Hematopoietic multipotent progenitor cell (in vitro differentiated cells): ENCODE data around the gene FEM1A. TPM values are rescaled to one million over a fixed set of nuclear protein-coding genes. Genes with fewer than 3 reads are reported as not detected.
"Not testable (repeated sequence)": the region's sequence is repeated elsewhere in the genome, so short reads cannot be mapped to it uniquely, and the experiment has no call there.

Source experiments
- DNase-seq, 3 donors: peaks; one replicate each; pipeline ENCODE4 v3.0.0-alpha.2; 2011 to 2015; ENCODE audit warnings: low read depth in 2 of 3, low spot score in 2 of 3
- total RNA-seq: library from RNA; depleted of rRNA; stranded (reverse); fragments of >200 nt; gene quantifications from one replicate; pipeline ENCODE4 v1.2.3, GENCODE V29; 2012

Gene FEM1A
- total RNA-seq, 1 donor: 21.0 TPM

DNA sequence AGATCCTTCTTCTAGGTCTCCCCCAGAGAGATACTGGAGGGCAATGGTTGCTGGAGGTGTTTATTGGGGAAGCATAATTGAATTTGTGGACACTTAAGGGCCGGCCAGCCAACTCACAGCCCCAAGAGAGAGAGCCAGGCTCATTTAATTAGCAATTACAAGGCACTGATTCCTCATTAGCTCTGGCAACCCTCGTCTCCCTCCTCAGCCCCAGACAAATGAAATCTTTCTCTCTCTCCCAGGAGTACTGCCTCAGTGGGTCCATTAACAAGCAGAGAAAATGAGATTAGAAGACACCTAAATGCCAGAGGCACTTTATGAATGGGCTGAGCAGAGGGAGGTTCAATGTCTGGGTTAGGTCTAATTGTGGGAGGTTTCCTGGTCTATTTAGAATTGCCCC, 19.0 kb upstream of the FEM1A start:
- no peak for DNase-seq

DNA sequence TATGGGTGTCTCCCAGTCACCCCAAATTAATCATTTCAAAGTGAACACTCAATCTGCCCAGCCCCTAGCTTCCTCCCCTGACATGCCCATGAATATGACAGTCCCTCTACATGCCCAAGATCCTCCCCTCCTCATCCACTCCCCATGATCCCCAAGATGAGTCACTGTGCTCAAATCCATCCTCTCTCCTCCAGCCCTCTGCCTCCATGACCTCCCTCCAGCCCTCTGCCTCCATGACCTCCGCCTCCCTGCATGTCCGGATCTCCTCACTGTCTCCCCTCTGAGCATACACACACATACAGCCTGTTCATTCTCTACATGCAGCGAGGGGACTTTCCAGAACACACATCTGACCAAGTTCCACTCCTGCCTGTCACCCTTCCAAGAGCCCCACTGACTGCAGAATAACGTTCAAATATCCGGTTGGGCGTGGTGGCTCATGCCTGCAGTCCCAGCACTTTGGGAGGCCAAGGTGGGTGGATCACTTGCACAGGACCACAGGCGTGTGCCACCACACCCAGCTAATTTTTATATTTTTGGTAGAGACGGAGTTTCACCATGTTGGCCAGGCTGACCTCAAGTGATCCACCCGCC, 18.4 kb upstream of the FEM1A start:
- no peak for DNase-seq

DNA sequence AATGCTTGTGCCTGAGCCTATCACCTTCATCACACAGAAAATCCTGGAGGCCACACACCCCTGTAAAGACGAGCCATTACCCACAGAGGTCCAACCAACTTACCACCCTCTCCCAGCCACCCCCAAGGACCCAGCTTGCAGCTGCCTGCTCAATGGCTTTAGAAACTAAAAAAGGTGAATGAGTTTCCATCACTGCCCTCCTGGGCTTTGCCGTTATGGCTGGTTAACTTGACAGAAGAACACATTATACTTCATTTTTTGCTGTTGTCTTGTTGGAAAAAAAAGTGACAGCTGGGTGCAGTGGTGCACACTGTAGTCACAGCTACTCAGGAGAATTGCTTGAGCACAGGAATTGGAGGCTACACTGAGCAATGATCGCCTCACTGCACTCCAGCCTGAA, 17.4 kb upstream of the FEM1A start:
- no peak for DNase-seq

DNA sequence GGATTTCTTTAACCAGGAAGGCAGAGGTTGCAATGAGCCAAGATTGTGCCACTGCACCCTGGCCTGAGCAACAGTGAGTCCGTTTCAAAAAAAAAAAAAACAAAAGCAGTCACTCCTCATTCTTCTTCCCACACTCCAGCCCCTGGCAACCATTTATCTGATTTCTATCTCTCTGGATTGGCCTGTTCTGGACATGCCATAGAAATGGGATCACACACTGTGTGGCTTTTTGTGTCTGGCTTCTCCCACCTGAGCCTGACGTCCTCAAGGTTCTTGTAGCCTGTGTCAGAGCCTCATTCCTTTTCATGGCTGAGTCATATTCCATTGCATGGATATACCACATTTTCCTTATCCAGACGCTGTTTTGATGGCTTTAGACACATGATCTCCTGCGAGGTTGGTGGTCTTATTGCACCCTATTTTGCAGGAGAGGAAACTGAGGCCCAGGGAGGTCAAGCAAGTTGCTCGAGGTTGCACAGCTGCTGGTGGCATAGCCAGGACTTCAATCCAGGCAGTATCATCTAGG, 15.8 kb upstream of the FEM1A start:
- DNase-seq: no peak

DNA sequence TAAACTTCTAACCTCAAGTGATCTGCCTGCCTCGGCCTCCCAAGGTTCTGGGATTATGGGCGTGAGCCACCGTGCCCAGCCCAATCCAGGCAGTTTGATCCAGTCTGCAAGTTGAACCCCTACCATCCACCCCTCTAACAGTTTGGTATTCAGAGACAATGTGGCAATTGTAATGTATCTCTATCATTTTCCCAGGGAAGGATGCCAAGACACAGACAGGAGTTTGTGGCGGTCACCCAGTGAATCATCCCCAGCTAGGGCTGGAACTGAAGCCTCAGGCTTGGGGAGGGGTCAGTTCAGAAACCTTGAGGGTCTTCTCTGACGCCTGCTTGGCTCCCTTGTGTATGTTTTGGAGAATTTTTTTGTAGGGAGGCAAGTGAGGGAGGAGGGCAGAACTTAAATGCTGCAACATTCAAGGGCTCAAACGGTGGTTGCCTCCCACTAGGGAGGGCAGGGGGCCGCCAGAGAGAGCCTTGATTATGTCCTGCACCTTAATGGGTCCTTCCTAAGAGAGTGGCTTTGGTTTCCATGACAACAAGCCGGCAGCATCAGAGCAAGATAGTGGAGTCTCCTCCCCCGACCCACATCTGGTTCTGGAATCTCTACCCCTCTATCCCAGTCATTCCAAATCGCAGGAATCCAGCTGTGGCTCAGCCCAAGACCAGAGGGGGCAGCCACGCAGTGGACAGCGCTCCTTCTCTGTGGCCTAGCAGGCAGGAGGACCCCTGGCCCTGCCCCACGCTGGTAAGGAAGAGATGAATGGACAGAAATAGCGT, 14.9 kb upstream of the FEM1A start:
- no peak for DNase-seq

DNA sequence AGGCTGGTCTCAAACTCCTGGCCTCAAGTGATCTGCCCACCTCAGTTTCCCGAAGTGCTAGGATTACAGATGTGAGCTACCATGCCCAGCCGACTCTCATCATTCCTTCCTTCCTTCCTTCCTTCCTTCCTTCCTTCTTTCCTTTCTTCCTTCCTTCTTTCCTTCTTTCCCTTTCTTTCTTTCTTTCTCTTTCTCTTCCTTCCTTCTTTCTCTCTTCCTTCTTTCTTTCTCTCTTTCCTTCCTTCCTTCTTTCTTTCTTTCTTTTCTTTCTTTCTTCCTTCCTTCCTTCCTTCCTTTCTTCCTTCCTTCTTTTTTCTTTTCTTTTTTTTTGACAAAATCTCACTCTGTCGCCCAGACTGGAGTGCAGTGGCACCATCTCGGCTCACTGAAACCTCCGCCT, 13.4 kb upstream of the FEM1A start:
- not testable (repeated sequence) for DNase-seq

DNA sequence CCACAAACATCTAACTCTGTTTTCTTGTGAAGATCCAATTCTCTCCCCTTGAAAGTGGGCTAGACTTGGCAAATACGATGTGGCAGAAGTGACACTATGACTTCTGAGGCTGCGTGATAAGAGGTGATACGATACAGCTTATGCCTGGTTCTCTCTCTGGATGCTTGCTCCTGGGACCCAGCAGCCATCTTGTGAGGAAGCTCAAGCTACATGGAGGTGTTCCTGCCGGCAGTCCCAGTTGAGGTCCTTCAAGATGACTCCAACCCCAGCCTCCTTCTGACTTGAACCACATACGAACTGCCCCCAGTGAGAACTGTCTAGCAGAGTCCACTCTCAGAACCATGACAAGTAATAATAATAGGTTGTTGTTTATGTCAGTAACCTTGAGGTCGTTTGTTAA, 10.7 kb upstream of the FEM1A start:
- DNase-seq: no peak

DNA sequence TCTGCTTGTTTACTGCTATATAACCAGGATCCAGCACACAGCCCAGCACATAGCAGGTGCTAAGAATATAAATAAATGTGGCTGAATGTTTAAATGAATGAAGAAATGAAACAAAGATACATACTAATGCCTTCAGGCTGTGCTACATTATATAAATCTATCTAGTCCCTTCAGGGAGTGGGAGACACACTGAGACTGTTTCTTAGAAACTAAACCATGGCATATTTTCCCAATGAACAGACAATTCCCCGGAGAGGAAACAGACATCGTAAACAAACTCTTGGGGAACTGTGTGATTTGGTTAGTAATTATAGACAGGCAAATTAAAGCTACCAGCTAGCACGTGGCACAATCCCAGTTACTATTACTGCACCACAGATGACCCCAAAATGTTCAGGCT, 9.7 kb upstream of the FEM1A start:
- no peak for DNase-seq

DNA sequence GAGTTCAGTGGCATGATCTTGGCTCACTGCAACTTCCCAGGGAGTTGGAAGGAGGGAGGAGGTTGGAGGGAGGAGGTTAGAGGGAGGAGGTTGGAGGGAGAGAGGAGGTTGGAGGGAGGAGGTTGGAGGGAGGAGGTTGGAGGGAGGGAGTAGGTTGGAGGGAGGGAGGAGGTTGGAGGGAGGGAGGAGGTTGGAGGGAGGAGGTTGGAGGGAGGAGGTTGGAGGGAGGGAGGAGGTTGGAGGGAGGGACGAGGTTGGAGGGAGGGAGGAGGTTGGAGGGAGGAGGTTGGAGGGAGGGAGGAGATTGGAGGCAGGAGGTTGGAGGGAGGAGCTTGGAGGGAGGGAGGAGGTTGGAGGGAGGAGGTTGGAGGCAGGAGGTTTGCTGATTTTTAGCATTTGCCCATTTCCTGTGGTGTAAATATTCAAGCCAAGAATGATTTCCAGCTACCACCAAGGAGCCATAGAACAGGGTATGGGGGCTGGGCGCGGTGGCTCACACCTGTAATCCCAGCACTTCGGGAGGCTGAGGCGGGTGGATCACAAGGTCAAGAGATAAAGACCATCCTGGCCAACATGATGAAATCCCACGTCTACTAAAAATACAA, 5.0 kb upstream of the FEM1A start:
- not testable (repeated sequence) for DNase-seq

DNA sequence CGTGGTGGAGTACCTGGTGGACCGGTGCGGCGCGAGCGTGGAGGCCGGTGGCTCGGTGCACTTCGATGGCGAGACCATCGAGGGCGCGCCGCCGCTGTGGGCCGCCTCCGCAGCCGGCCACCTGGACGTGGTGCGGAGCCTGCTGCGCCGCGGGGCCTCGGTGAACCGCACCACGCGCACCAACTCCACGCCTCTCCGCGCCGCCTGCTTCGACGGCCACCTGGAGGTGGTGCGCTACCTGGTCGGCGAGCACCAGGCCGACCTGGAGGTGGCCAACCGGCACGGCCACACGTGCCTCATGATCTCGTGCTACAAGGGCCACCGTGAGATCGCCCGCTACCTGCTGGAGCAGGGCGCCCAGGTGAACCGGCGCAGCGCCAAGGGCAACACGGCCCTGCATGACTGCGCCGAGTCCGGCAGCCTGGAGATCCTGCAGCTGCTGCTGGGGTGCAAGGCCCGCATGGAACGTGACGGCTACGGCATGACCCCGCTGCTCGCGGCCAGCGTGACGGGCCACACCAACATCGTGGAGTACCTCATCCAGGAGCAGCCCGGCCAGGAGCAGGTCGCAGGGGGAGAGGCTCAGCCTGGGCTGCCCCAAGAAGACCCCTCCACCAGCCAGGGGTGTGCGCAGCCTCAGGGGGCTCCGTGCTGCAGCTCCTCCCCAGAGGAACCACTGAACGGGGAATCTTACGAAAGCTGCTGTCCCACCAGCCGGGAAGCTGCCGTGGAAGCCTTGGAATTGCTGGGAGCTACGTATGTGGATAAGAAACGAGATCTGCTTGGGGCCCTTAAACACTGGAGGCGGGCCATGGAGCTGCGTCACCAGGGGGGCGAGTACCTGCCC, 708 bp downstream of the FEM1A start:
- DNase-seq: not testable (repeated sequence)

DNA sequence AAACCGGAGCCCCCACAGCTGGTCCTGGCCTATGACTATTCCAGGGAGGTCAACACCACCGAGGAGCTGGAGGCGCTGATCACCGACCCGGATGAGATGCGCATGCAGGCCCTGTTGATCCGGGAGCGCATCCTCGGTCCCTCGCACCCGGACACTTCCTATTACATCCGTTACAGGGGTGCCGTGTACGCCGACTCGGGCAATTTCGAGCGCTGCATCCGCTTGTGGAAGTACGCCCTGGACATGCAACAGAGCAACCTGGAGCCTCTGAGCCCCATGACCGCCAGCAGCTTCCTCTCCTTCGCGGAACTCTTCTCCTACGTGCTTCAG, 1.3 kb downstream of the FEM1A start:
- DNase-seq: not testable (repeated sequence)

DNA sequence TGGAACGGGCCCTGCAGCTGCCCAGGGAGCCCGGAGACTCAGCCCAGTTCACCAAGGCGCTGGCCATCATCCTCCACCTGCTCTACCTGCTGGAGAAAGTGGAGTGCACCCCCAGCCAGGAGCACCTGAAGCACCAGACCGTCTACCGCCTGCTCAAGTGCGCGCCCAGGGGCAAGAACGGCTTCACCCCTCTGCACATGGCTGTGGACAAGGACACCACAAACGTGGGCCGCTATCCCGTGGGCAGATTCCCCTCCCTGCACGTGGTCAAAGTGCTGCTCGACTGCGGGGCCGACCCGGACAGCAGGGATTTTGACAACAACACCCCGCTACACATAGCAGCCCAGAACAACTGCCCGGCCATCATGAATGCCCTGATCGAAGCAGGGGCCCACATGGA, 1.7 kb downstream of the FEM1A start:
- not testable (repeated sequence) for DNase-seq

DNA sequence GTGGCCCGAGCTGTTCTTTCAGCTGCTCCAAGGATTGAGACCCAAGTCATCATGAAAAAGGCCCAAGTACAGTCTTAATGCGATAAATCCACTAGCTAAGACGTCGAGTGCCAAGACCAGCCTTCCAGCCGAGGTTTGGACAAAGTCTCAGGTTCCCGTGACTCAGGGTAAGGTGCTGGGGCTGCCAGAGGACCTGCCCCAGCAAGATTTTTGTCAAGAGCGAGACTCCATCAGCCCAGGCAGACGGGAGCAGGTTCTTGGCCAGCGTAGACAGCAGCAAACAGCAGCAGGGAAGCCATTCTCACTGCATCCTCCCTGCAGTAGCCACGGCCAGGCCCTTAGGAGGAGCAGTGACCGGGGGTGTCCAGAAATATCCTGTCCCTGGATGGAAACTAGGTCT, 3.4 kb downstream of the FEM1A start:
- DNase-seq: no peak

DNA sequence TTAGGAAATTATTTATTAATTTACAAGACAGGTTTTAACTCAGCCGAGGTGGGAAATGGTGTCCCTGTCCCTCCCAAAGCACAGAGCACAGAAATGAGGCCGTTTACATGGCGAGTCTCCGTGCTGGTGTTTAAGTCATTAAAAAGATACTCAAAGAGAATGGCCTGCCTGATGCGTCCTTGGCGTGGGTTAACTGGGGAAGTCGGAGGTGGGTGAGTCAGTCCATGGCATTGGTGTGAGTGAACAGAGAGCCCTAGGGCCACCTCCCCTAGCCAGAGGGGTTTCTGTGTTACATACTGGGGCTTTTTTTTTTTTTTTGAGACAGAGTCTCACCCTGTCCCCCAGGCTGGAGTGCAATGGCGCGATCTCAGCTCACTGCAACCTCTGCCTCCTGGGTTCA, 3.9 kb downstream of the FEM1A start:
- no peak for DNase-seq

DNA sequence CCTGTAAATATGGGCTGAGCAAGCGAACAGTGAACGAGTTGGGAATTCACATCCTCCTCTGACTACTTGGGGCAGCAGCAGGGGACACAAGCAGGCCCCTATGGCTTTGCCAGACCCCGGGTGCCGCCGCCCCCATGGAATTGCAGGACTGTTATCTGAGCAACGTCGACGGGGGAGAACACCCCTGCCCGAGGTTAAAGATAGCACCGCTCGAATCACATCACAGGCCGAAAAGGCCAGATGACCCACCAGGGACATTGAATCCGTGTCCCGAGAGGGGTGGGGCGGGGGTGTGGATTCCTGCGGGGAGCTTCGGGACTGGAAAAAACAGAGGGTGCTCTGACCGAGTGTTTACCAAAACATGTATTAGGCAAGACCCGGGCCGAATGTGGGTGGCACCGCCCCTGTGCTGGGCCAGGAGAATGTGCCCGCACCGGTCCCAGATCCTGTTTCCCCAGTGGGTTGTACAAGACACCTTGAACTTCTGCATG, 9.1 kb downstream of the FEM1A start:
- no peak for DNase-seq

DNA sequence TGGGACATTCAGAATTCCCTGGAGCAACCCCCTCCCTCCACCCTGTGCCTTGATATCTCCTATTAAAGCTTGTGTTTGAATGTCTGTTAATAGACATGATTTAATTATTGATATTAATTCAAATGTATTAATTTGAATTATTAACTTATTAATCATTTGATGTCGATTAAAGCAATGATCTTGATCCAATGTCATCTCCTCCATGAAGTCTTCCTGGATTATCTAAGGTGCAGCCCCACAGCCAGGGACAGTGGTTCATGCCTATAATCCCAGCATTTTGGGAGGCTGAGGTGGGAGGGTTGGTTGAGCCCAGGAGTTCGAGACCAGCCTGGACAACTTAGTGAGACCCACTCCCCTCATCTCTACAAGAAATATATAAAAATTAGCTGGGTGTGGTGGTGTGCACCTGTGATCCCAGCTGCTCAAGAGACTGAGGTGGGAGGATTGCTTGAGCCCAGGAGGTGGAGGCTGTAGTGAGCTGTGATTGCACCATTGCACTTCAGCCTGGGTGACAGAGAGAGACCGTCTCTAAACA, 9.6 kb downstream of the FEM1A start:
- no peak for DNase-seq

DNA sequence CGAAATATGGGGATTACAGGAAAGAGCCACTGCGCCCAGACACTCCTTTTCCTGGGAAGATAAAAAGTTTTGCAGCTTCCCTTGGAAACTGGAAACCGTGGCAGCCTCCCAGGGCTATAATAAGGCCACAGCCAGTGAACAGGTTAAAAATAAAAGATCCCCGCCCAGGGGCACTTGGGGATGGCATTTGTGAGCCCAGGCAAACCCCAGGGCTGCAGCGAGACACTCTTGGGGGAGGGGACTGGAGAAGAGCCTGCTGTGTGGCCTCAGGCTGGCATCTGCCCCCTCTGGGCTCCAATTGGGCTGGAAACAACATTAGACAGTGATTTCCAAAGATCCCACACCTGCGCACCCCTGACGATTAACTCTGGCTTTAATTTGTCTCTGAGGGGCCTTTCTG, 11.2 kb downstream of the FEM1A start:
- DNase-seq: no peak

DNA sequence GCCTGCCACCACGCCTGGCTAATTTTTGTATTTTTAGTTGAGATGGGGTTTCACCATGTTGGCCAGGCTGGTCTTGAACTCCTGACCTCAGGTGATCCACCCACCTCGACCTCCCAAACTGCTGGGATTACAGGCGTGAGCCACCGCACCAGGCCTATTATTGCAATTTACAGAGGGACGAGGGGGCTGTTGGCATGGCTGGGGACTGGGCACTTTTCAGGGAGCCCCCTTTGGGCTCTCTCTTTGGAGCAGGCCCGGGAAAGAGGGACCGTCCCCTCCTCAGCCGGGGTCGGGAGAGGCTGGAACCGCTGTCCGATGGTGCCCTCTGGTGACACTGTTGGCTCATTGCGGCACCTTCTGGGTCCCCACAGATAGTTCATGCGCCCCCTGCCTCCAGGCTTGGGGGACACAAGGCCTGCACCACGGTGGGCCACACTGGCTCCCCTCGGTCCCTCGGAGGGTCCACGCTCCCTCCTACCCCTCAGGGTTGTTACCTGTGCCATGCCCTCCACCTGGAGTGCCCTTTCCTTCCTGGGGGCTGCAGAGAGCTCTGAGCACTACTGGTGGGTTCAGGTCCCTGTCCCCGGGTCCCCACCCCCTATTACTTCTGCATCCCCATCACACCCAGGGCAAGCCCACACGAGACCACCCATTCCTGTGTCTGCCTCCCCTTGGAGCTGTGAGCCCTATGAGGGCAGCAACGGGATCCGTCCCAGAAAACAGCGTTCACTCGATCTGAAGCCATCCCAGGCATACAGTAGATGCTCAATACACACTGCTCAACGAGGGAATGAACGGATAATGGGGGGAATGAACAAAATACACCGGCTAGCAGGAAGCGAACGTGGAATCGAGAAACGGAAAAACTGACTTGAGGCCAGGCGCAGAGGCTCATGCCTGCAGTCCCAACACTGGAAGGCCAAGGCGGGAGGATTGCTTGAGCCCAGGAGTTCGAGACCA, 12.5 kb downstream of the FEM1A start:
- peak; percentile 32 to 87 (median 79) for DNase-seq

DNA sequence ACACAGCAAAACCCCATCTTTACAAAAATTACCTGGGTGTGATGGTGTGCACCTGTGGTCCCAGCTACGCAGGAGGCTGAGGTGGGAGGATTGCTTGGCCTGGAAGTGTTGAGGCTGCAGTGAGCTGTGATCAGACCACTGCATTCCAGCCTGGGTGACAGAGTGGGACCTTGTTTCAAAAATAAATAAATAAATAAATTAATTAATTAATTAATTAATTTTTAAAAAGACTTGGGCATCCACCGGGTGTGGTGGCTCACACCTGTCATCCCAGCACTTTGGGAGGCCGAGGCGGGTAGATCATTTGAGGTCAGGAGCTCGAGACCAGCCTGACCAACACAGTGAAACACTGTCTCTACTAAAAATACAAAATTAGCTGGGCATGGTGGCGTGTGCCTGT, 13.6 kb downstream of the FEM1A start:
- not testable (repeated sequence) for DNase-seq

DNA sequence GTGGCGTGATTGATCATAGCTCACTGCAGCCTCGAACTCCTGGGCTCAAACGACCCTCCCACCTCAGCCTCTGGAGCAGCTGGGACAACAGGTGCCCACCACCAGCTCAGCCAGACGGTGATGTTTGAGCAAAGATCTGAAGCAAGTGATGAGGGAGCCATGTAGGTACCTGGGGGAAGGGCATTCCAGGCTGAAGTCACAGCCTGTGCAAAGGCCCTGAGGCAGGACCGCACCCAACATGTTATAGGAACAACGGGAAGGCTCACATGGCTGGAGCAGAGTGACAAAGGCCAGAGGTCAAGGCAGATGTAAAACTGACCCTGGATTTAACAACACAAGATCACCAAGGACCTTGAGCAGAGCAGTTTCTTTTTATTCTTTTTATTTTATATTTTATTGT, 14.8 kb downstream of the FEM1A start:
- DNase-seq: no peak
